GM18867 (cell line): Measurements from ENCODE around the gene PTGFRN.
"Not testable (repeated sequence)": the region's sequence is repeated elsewhere in the genome, so short reads cannot be mapped to it uniquely, and the experiment has no call there.

ENCODE experiments used
- ATAC-seq: cut with Tn5 transposase; IDR thresholded peaks from one replicate; pipeline ENCODE4 v1.9.1; 2021; ENCODE audit warnings: mild to moderate bottlenecking, moderate library complexity; ENCODE audit not compliant: unreplicated experiment

The PTGFRN gene

DNA sequence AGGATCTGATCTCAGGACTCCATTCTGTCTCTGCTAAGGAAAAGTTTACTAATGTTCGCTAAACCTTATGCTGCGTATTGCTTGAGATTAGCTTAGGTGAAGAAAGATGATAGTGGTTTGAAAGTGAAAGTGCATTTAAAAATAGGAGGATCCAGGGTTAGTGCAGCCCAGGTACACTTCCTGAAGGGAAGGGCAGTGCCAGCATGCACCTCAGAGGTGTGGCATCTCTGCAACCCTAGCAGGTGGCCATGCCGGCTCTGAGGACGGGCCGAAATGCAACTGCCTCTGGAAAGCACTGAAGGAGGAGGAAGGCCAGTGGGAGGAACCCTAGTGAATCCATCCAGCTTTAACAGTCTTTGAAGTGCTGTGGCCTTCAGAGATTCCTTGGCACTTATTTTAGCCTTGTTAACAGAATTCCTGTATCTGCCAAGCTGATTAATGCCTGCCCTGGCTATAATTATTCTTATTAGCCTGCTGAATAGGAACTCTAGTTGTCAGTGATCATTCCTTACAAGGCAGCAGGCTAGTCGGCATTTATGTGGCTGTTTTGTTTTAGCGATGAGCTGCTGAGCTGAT, 5.5 kb downstream of the PTGFRN start:
- ATAC-seq = no peak

GRCh38 chr1:116916002-116916401, 6.3 kb downstream of the PTGFRN start:
- ATAC-seq = no peak

GRCh38 chr1:116916533-116917445, 7.1 kb downstream of the PTGFRN start:
- ATAC-seq = no peak

GRCh38 chr1:116918714-116919357, 9.1 kb downstream of the PTGFRN start:
- no peak for ATAC-seq

GRCh38 chr1:116919802-116920201, 10.1 kb downstream of the PTGFRN start:
- no peak for ATAC-seq

GRCh38 chr1:116920211-116920610, 10.5 kb downstream of the PTGFRN start:
- ATAC-seq = no peak

DNA sequence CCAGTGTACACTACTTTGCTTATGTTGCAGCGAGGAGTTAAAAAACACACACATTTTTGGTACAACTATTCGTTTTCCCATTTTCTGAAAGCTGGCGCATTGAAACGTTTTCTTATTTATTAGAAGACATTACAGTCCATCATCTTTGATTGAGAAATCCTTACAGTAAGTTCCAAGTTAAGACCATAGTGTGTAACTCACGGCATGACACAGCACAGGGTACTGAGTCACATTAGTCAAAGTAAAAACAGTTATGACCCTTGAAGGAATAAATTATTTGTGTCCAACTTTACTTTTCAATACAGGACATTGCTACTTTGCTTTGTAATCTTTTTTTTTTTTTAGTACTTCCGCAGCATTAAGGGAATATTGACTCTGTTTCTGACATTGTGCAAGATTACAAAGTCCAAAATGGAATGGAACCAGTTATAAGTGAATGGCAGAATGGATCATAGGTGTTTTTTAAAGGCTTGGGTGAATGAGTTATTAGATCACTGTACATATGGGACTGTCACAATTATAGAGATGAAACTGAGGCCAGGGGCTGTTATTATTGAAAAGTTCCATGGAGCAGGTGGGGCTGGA, 11.7 kb downstream of the PTGFRN start:
- no peak for ATAC-seq

- no peak for ATAC-seq
Observed at GRCh38 chr1:116921937-116922336, 12.2 kb downstream of the PTGFRN start.

DNA sequence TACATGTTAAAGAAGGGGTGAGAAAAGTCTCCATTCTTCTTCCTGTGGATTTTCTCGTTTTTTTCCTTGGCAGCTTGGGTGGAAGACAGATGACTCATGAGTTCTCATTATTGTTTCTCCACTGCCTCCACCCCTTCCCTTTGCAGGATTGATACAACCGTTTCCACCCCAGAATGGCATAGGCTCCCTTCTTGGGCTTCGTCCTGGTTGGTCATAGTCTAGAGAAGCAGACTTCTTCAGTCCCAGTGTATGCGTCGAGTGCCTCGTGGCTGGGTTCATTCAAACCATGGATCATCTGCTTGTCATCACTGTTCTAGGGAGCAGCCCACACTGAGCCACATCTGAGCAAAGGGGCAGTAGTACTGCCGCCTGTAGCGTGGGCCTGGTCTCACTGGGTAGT, 13.7 kb downstream of the PTGFRN start:
- ATAC-seq = no peak

DNA sequence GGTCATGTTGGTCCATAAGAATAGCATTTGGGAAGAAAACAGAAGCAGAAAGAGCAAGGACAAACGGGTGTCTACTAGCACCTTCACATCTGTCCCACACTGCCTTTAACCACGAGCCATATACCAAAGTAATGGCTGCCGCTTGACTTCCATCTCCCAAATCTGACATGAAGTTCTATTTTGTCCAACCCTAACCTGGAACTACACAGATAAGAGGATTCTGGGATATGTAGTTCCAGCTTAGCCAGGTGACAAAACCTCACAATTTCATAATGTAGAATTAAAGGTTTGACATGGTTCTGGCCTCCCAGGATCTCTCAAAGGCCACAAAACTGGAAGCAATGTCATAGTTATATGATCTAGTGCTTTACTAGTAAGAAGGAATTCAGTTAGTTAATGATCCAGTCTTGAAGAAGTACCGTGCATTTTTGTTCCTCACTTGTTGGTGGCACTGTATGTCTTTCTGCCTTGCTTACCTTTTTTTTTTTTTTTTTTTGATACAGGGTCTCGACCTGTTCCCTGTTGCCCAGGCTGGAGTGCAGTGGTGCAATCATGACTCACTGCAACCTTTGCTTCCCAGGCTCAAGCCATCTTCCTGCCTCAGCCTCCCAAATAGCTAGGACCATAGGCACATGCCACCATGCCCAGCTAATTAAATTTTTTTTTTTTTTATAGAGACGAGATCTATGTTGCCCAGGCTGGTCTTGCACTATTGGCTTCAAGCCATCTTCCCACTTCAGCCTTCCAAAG, 17.5 kb downstream of the PTGFRN start:
- ATAC-seq = no peak

- no peak for ATAC-seq
Observed at GRCh38 chr1:116929961-116930592, 20.4 kb downstream of the PTGFRN start.

DNA sequence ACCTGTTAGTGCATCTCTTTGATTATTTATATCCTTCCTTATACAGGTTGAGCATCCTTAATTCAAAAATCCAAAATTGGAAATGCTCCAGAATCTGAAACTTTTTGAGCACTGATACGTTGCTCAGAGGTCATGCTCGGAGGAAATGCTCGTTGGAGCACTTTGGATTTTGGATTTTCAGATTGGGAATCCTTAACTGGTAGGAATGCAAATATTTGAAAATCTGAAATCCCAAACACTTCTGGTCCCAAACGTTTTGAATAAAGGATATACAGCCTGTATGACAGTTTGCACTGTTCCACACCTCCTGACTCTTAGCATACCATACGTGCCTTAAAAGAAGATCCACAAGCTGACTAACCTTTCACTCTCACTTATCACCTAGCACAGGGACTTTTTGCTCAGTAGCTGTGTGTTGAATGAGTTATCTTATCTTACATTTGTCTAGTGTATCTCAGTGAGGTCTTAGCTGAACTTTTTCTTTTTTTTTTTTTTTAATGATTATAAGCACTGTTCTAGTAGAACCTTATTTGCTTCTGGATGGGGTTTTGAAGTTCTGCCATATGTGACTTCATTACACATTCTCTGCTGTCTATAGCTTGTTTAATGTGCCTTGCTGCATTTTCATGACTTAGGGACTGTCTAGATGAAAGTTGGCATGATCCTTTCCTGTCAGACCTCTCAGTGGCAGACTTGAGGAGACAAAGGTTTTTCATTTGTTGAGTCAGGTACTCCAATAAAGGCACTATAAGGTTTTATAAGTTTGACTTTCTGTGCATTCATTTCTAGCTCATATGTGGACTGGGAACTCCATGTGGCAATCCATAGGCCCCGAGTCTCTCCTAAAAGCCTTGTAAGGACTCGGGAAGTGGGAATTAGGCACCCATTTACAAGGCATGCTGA, 21.6 kb downstream of the PTGFRN start:
- ATAC-seq = no peak

- no peak for ATAC-seq
Observed at GRCh38 chr1:116933606-116934515, 24.1 kb downstream of the PTGFRN start.

GRCh38 chr1:116934586-116935207, 25.0 kb downstream of the PTGFRN start:
- ATAC-seq = peak; percentile 47

GRCh38 chr1:116938216-116938615, 28.5 kb downstream of the PTGFRN start:
- no peak for ATAC-seq

DNA sequence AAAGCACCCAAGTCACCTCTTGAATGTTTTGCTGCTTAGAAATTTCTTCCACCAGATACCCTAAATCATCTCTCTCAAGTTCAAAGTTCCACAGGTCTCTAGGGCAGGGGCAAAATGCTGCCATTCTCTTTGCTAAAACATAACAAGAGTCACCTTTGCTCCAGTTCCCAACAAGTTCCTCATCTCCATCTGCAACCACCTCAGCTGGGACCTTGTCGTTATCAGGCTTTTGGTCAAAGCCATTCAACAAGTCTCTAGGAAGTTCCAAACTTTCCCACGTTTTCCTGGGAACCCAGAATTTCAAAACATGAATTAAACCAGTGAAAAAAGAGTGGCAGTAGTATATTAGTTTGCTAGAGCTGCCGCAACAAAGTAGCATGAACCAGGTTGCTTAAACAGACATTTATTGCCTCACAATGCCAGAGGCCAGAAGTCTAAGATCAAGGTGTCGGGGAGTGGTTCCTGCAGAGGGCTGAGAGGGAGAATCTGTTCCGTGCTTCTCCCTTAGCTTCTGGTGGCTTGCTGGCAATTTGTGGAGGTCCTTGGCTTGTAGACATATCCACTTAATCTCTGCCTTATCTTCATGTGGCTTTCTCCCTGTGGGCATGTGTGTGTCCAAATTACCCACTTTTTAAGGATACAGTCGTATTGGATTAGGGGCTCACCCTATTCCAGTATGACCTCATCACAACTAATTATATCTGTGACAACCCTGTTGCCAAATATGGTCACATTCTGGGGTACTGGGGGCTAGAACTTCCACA, 30.2 kb downstream of the PTGFRN start:
- ATAC-seq = not testable (repeated sequence)
